HepG2 (cell line): ENCODE data around the gene OPRL1. TPM values are rescaled to one million over a fixed set of nuclear protein-coding genes. Genes with fewer than 3 reads are reported as not detected.
A peak's percentile ranks its signal among the peaks of the same experiment; 100 is the strongest.

Experiments used
- E2F1 ChIP-seq: sonication (generic); formaldehyde crosslinking; IDR thresholded peaks from 2 replicates; pipeline ENCODE4 v1.5.0; 2020; ENCODE audit warnings: missing genetic modification reagents
- MXD4 ChIP-seq: IDR thresholded peaks from 2 replicates; pipeline ENCODE4 v1.6.1; 2016; ENCODE audit warnings: mild to moderate bottlenecking, missing biosample characterization, missing genetic modification reagents
- NBN ChIP-seq: fragments of 450-650 bp; conservative IDR thresholded peaks from 2 replicates; pipeline ENCODE4 v1.6.1; 2017
- NFIB ChIP-seq: sonication (generic); formaldehyde crosslinking; IDR thresholded peaks from 2 replicates; pipeline ENCODE4 v1.9.0; 2021; ENCODE audit warnings: missing genetic modification reagents, mild to moderate bottlenecking, borderline replicate concordance
- PRDM10 ChIP-seq: sonication (generic); formaldehyde crosslinking; IDR thresholded peaks from 2 replicates; pipeline ENCODE4 v1.4.0; 2020; ENCODE audit warnings: low read depth, missing genetic modification reagents
- RBM39 ChIP-seq: fragments of 200-400 bp; formaldehyde crosslinking; IDR thresholded peaks from one replicate; pipeline ENCODE4 v1.6.1; 2018; ENCODE audit warnings: antibody characterized with exemption, mild to moderate bottlenecking, low read depth, low read length; ENCODE audit not compliant: poor library complexity, severe bottlenecking
- SNRNP70 ChIP-seq: fragments of 200-400 bp; formaldehyde crosslinking; IDR thresholded peaks from 2 replicates; pipeline ENCODE4 v1.6.1; 2017; ENCODE audit warnings: mild to moderate bottlenecking, low read depth, low read length, moderate library complexity
- TARDBP ChIP-seq: sonication (generic); formaldehyde crosslinking; IDR thresholded peaks from 2 replicates; pipeline ENCODE4 v1.8.0; 2022; ENCODE audit warnings: mild to moderate bottlenecking, missing genetic modification reagents
- THAP7 ChIP-seq: sonication (generic); formaldehyde crosslinking; IDR thresholded peaks from 2 replicates; pipeline ENCODE4 v1.8.1; 2023; ENCODE audit warnings: mild to moderate bottlenecking, missing genetic modification reagents
- YEATS2 ChIP-seq: sonication (generic); formaldehyde crosslinking; IDR thresholded peaks from 2 replicates; pipeline ENCODE4 v1.4.0; 2020; ENCODE audit warnings: missing genetic modification reagents, borderline replicate concordance
- ZBTB49 ChIP-seq: sonication (generic); formaldehyde crosslinking; IDR thresholded peaks from 2 replicates; pipeline ENCODE4 v1.4.0; 2020; ENCODE audit warnings: missing genetic modification reagents, borderline replicate concordance
- ZFP90 ChIP-seq: sonication (generic); formaldehyde crosslinking; IDR thresholded peaks from 2 replicates; pipeline ENCODE4 v1.8.0; 2022; ENCODE audit warnings: missing genetic modification reagents, mild to moderate bottlenecking, inconsistent platforms, borderline replicate concordance
- ZGPAT ChIP-seq: IDR thresholded peaks from 2 replicates; pipeline ENCODE4 v1.6.1; 2016; ENCODE audit warnings: mild to moderate bottlenecking
- ZNF138 ChIP-seq: sonication (generic); formaldehyde crosslinking; IDR thresholded peaks from 2 replicates; pipeline ENCODE4 v1.5.0; 2020; ENCODE audit warnings: mild to moderate bottlenecking, low read depth, missing genetic modification reagents
- ZNF513 ChIP-seq: sonication (generic); formaldehyde crosslinking; conservative IDR thresholded peaks from 2 replicates; pipeline ENCODE4 v1.5.0; 2020; ENCODE audit warnings: missing genetic modification reagents
- ZNF557 ChIP-seq: sonication (generic); formaldehyde crosslinking; IDR thresholded peaks from 2 replicates; pipeline ENCODE4 v1.4.0; 2020; ENCODE audit warnings: missing genetic modification reagents
- ZNF570 ChIP-seq: sonication (generic); formaldehyde crosslinking; IDR thresholded peaks from 2 replicates; pipeline ENCODE4 v1.4.0; 2020; ENCODE audit warnings: mild to moderate bottlenecking, missing genetic modification reagents, borderline replicate concordance
- ZNF878 ChIP-seq: sonication (generic); formaldehyde crosslinking; IDR thresholded peaks from 2 replicates; pipeline ENCODE4 v1.8.1; 2023; ENCODE audit warnings: mild to moderate bottlenecking, missing genetic modification reagents, moderate library complexity
- polyA plus RNA-seq, 8 experiments: library from polyadenylated mRNA; depleted of rRNA in 3 of 8; stranded (reverse) in 7 of 8; unstranded in 1 of 8; fragments of >200 nt; fragmentation: Illumina TruSeq in 4 of 8; extraction: Trizol in 4 of 8; gene quantifications; 2 replicates each; pipeline versions ENCODE4 v1.2.1 to v1.2.3, GENCODE V29; 2011 to 2016; ENCODE audit warnings: low read depth in 4 of 8, missing spikeins in 1 of 8, mixed read lengths in 1 of 8; ENCODE audit not compliant: insufficient read depth in 1 of 8
- total RNA-seq, 5 experiments: library from RNA; depleted of rRNA; stranded (reverse); fragments of >200 nt; fragmentation: Illumina TruSeq; extraction: Trizol; gene quantifications; 2 replicates each; pipeline ENCODE4 v1.2.3, GENCODE V29; 2016; ENCODE audit warnings: low read depth in 1 of 5

The OPRL1 gene
- total and polyA plus RNA-seq, 2 of the 13 experiments (the other 11 are each of a cell fraction or from before 2014, with no cell fraction given), result 0.35 to 0.71 TPM

GRCh38 chr20:64083378-64083803 is 3.5 kb downstream of the OPRL1 start (continued):
- TF ChIP-seq ZNF138 (CRISPR knock-in tag) (0 out of 2 replicates have a peak, but pooled peaks have one; percentile 7), RBM39 (no peak), NFIB (CRISPR knock-in tag) (no peak), ZNF570 (CRISPR knock-in tag) (no peak), THAP7 (CRISPR knock-in tag) (peak; percentile 69; the same call in 1 of the 2 replicates), E2F1 (CRISPR knock-in tag) (no peak), ZNF557 (CRISPR knock-in tag) (no peak; the same call in 1 of the 2 replicates), ZFP90 (CRISPR knock-in tag) (no peak), ZNF878 (no peak), PRDM10 (CRISPR knock-in tag) (no peak), YEATS2 (CRISPR knock-in tag) (no peak), ZGPAT (CRISPR knock-in tag) (0 out of 2 replicates have a peak, but pooled peaks have one; percentile 65), SNRNP70 (no peak), MXD4 (CRISPR knock-in tag) (0 out of 2 replicates have a peak, but pooled peaks have one; percentile 15), NBN (no peak), ZBTB49 (CRISPR knock-in tag) (no peak), ZNF513 (CRISPR knock-in tag) (no peak), TARDBP (CRISPR knock-in tag) (peak; percentile 17; the same call in 1 of the 2 replicates)
